ENCODE measurements around the gene ELP1.

ELP1 gene

GRCh38 chr9:108963459-108964143 is 29.7 kb upstream of the ELP1 start:
- no peak for TF ChIP-seq CTCF (conservative IDR thresholded peaks at IDR 0.05)
- H3K27ac ChIP-seq, result peak overlapping the region; percentile 78

- no peak for TF ChIP-seq CTCF (conservative IDR thresholded peaks at IDR 0.05)
- H3K27ac ChIP-seq, result peak overlapping the region; percentile 78
Measured at GRCh38 chr9:108961151-108961550, 27.2 kb upstream of the ELP1 start.

- TF ChIP-seq CTCF (conservative IDR thresholded peaks at IDR 0.05), result no peak
- H3K27ac ChIP-seq, result peak overlapping the region; percentile 78
Measured at GRCh38 chr9:108960331-108960730, 26.4 kb upstream of the ELP1 start.

- TF ChIP-seq CTCF (conservative IDR thresholded peaks at IDR 0.05), result no peak
- H3K27ac ChIP-seq, result peak overlapping the region; percentile 84
Measured at GRCh38 chr9:108956631-108957026, 22.7 kb upstream of the ELP1 start.

GRCh38 chr9:108956022-108956630 is 22.2 kb upstream of the ELP1 start:
- no peak for TF ChIP-seq CTCF (conservative IDR thresholded peaks at IDR 0.05)
- H3K27ac ChIP-seq, result peak overlapping the region; percentile 84

GRCh38 chr9:108953983-108954574 is 20.2 kb upstream of the ELP1 start:
- no peak overlapping the region for H3K27ac ChIP-seq
- peak; percentile 96 for TF ChIP-seq CTCF (conservative IDR thresholded peaks at IDR 0.05)

GRCh38 chr9:108951578-108951977 is 17.7 kb upstream of the ELP1 start:
- no peak for TF ChIP-seq CTCF (conservative IDR thresholded peaks at IDR 0.05)
- H3K27ac ChIP-seq, result no peak overlapping the region
